ENCODE measurements around the gene KATNB1. TPM values are rescaled to one million over a fixed set of nuclear protein-coding genes. Genes with fewer than 3 reads are reported as not detected.
"Not testable (repeated sequence)": the region's sequence is repeated elsewhere in the genome, so short reads cannot be mapped to it uniquely, and the experiment has no call there.

Gene KATNB1
- total RNA-seq, 1 experiment from 2014 or later, result 19.8 TPM

DNA sequence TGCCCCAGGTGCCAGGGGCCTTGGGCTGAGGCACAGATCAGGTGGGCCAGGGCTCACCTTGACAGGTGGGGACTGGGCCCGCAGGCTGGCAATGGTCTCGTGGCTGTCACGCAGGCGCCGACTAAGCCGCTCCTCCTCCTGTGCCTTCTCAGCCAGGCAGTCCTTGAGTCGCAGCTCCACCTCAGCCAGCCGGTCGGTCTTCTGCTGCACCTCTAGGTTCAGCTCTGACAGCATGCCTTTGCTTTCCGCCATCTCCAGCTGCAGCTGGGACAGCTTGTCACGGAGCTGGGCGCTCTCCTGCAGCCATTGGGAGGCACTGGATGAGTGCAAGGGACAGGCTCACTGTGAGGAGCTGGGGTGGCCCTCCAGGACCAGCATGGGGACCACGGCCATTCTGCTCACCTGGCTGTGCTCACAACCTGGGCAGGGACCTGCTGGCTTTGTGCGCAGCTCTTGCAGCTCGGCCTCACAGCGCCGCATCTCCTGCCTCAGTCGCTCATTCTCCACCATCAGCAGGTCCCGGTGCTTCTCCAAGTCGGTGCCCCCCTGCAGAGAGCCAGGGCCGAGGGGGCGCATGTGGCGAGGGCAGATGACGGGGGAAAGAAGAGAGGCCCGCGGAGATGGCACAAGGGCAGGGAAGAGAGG, 35.7 kb downstream of the KATNB1 start:
- DNase-seq (ENCODE audit: low read depth), result no peak

DNA sequence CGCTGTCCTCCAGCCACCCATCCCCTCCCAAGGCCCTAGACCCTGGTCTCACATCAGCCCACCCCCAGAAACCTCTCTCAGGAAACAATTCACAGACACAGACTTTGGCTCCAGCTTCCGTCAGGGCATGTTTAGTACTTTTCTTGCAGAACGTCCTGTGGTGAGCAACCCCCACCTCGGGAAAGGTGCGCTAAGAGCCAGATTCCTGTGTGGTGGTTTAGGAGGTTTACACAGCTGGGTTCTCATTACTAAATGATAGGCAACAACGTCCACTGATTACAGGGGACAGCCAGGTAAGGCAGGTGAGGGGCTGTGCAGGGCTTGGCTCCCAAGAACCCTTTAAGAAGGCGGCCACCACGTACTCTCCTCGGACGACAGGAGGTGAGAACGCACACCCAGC, 37.4 kb downstream of the KATNB1 start:
- DNase-seq (ENCODE audit: low read depth), result no peak

DNA sequence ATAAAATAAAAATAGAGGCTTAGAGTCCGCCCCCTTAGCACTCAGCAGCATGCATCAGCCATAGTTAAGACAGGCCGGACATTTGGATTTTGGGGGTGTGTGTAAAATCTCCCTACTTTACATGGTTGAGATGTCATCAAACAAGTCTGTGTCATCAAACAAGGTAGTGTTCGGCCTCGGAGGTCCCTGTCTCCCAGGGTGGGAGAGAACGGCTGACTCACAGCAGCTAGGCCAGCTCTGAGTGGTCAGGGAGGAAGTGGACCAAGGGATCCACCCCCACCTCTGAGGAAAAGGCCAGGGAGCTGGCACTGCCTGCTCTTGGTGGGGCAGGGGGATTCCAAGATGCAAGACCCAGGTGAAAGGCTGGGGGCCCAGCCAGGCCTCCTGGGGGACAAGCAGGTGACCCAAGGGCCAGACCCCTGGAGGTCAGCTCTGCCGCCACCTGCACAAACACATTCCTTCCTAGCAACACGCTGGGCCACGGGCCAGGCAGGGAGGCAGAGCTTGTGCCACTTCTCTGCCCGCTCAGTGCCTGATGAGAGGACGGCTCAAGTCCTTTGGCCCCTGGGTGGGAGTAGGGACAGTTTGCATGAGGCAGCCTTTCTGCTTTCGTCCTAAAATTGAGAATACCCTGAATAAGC, 38.2 kb downstream of the KATNB1 start:
- DNase-seq (ENCODE audit: low read depth), result no peak

DNA sequence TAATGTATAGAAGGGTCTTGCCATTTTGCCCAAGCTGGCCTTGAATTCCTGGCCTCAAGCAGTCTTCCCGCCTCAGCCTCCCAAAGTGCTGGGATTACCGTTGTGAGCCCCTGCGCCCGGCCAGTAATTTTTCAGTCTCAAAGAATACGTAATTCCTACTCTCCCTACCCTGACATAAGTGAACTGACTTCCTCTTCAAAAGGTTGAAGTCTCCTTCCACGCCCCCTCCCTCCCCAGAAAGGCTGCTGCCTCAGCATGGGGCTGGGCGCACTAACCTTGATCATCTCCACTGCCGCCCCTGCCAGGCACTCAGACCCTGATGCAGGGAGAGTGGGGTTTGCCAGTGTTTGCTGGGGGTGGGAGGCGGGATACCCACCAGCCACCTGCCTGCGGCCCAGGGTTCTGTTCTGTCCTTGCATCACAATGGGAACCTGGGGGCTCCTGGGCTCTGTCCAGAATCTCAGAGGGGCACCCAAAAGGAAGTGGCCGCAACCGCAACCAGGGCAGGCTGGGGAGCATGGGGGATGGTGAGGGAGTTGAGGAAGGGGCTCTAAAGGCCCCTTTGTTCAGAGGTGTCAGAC, 39.2 kb downstream of the KATNB1 start:
- no peak for DNase-seq (ENCODE audit: low read depth)

DNA sequence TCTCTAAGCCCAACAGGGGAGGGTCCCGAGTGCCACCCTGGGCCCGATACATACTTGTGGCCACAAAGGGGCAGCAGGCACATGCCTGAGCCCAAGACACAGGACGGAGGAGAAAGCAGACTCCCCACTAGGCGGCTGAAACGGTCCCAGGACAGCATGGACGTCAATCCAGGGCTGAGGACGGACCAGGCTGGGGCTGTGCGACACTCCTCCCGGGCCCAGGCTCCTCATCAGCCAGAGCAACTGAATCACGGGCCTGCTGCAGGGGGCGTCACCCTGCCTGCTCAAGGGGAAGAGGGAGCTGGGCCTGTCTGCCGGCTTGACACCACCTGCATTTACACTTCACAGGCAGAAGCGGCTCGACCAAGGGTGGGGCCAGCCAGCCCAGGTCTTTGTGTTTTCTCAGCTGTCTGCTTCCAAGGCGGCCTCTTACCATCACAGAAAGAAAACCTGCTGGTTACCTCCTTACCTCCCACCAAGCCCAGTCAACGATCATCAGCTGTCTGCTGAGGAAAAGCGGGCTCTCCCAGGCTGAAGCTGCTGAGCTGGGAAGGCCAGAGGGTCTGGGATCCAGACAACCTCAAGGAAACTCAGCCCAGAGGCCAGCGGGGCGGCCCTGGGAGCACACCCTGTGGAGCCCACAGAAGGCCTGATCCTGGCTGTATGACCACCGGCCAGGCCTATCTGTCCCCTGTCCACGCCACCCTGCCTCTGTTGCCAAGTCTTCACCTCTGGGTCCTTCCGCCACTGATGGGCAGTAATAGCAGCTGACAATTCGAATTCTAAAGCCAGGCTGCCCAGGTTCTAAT, 40.3 kb downstream of the KATNB1 start:
- no peak for DNase-seq (ENCODE audit: low read depth)

DNA sequence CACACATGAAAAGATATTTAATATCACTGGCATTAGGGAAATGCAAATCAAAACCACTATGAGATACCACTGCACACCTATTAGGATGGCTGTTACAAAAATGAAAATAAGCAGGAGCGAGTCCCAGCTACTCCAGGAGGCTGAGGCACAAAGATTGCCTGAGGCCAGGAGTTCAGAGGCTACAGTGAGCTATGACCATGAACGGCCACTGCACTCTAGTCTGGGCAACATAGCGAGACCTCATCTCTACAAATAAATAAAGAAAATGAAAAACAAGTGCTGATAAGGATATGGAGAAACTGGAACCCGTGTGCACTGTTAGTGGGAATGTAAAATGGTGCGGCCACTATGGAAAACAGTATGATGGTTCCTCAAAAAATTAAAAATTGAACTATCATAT, 43.1 kb downstream of the KATNB1 start:
- DNase-seq (ENCODE audit: low read depth), result no peak

DNA sequence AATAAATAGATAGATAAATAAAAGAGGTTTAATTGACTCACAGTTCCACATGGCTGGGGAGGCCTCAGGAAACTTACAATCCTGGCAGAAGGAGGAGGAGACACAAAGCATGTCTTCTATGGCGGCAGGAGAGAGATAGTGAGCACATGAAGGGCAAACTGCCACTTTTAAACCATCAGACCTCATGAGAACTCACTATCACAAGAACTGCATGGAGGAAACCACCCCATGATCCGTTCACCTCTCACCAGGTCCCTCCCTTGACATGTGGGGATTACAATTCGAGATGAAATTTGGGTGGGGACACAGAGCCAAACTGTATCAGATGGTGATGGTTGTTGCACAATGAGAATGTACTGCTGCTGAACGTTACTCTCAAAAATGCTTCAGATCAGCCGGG, 44.3 kb downstream of the KATNB1 start:
- not testable (repeated sequence) for DNase-seq (ENCODE audit: low read depth)

DNA sequence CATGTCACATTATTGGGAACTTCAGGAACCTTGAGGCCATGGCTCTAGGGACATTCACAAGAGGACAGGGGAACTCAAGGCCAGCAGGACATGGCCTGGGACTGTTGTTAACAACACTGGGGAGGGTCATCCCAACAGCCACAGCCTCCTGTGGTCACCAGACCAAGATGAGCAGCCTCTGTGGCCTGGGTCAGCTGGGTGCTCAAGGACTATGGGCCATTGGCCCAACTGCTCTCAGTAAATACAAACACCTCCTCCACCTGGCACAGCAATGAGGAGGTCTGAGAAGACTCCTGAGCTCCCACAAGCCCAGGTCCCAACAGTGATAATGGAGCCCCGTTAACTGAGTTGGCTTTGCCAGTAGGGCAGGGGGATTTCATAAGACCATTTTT, 45.8 kb downstream of the KATNB1 start:
- DNase-seq (ENCODE audit: low read depth), result no peak

DNA sequence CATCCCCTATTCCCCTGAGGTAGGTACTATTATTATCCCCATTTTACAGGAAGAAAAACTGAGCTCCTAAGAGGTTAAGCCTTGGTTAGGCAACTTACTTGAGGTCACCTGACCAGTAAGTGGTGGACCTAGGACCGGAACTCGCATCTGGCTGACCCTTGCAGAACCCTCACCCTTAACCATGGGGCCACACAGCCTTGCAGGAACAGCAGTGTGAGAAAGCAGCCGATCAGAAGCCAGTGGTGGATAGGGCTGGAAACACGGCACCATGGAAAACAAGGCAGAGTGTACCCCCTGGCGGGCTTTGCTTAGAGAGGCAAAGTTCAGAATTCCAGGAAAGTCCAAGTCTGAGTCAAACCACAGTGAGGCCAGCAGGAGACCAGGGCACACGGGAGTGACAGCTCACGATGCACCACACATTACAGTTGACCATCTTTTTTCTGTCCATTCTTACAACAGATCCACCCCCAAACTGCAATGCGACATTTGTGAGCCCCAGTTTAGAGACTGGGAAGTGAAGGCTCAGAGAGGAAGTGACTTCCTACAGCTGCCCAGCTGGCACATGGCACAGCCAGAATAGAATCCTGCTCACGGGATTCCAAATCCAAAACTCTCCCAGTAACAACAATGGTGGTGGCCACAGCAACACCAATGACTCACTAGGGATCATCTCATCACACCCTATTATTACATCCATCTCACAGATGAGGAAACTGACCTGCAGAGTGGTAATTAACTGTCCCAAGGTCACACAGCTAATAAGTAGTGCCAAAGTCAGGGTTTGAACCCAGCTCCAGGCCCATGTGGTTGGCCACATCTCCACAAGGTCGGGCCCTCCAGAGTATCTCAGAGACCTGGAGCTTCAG, 46.4 kb downstream of the KATNB1 start:
- peak; percentile 79 for DNase-seq (ENCODE audit: low read depth)

DNA sequence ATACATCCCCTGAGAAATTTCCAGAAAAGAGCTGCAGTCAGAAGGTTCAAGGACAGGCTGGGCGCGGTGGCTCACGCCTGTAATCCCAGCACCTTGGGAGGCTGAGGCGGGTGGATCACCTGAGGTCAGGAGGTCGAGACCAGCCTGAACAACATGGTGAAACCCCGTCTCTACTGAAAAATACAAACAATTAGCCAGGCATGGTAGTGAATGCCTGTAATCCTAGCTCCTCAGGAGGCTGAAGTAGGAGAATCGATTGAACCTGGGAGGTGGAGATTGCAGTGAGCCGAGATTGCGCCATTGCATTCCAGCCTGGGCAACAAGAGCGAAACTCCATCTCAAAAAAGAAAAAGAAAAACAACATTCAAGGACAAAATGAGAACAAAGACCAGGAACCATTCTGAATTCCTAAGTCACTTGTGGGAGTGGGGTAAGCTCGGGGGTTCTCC, 47.1 kb downstream of the KATNB1 start:
- not testable (repeated sequence) for DNase-seq (ENCODE audit: low read depth)

DNA sequence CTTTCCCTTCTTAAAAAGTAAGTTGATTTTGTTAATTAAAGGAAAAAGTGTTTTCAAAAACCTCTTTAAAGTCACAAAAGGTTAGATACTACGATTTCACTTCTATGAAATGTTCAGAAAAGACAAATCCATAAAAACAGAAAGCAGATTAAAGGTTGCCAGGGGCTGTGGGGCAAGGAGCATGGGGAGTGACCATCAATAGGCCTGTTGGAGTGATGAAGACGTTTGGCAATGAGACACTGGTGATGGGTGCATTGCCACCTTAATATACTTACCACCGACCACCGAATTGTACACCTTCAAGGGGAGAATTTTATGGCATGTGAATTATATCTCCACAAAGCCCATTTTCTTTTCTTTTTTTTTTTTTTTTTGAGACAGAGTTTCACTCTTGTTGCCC, 47.5 kb downstream of the KATNB1 start:
- no peak for DNase-seq (ENCODE audit: low read depth)

DNA sequence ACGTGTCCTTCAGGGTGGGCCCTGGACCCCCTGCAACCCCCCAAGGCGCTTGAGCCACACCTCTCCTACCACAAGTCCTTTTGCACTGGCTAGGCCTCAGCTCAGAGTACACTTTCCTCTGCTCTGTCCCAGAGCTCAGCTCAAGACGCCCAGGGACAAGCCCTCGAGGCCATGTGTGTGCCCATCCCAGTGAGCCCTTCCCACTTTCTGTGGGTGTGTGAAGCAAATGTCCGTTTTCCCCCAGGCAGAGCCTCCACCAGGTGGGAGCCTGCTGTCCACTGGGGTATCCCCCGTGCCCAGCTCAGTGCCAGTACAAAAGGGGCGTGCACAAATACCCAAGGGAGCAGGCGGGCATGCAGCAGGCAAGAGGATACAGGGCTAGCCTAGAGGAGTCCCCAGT, 48.3 kb downstream of the KATNB1 start:
- no peak for DNase-seq (ENCODE audit: low read depth)

DNA sequence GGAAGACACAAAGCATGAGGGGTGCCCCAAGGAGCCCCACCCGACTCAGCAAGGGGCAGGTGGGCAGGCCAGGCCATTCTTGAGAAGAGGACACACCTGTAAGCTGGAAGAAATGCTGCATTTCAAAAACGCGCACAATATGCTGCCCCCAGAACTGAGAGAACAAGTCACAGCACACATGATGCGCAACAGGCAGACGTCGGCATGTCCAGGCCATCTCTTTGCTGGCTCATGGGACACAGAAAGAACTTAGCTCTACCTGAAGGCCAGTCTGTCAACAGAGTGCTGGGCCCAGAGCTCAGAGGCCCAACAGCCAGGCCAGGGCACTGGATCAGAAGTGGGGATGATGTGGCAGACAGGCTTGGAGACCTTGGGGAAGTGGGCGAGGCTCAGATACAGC, 48.8 kb downstream of the KATNB1 start:
- no peak for DNase-seq (ENCODE audit: low read depth)

DNA sequence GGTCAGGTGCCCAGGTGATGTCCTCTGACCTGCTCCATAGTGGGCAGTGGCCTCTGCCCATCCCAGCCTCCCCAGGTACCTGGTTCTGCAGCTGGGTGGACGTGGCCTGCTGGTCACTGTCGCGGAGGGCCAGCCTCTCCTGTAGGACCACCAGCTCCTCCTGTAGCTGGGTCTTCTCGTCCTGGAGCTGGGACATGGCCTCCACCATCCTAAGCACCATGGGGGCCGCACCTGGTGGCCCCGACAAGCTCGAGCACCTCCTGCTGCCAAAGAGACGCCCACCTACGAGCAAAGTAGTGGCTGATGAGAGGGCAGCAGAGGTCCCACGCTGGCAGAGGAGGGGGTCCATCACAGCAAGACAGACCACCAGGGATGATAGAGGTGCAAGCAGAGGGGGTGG, 49.8 kb downstream of the KATNB1 start:
- no peak for DNase-seq (ENCODE audit: low read depth)

DNA sequence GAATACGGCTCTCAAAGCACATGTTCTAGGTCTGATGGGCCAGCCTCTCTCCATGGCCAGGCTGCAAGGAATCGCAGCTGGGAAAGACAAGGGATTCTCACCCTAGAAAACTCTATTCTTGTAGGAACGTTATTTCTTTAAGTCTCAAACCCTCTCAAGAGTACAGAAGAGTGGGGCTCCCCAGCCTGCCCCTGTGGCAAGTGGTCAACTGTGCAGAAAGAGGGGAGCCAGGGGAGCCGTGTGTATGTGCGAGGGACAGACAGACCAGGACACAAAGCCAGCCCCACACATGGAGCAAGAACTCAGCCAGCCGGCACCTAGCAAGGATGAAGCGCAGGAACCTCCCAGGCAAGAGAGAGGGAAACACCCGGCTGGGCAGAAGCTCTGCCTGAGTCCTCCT, 50.4 kb downstream of the KATNB1 start:
- DNase-seq (ENCODE audit: low read depth), result no peak

DNA sequence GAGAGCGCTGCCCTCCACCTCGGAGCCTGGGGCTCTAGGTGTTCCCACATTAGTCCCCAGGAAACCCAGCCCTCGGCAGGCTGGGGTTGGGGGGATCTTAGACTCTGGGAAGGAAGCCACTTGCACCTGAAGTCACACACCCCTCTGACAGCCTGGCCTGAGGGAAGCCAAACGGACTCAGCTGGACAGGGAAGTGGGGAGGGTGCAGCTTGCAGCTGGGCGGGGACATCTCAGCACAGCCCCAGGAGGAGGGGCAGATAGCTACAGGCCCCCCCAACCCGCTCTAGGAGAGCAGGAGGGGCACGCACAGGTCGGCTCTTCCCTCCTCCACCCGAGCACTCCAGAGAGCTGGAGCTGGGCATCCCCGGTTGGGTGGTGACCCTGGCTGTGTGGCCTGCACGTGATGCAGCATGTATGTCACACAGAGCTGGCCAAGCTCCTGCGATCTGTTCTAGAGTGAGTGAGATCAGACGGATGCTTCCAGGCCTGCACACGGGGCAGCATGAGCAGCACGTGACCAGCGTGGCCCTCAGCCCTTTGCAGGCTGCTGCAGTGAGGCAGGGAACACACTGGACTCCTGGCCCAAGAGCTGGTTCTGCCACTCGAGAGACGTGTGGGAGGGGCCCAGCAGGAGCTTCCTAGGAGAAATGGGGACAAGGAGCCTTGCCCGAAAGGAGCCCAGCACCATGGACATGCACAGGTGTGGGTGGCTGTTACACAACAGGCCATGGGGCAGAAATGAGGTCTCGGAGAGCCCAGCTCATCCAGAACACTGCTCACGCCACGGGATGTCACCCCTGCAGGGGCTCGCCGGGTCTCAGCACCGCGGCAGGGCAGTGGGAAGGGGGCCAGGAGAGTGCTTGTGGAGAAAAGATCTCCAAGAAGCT, 51.3 kb downstream of the KATNB1 start:
- no peak for DNase-seq (ENCODE audit: low read depth)

DNA sequence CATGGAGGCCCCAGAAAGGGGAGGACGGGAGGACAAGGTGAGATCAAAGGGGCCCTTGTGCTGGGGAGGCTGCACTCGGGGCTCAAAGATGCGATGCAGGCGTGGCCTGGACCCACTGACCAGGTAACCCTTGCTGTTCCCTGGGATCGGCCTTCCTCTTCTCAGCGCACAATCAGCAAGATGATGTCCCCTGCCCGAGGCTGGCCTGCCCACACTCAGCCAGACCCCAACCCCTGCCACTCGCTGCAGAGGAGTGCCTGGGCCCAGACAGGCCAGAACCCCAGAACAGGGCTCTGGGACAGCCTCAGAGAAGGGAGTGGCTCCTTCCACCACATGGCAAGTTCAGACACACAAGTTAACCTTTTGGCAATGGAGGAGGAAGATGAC, 51.9 kb downstream of the KATNB1 start:
- DNase-seq (ENCODE audit: low read depth), result no peak

DNA sequence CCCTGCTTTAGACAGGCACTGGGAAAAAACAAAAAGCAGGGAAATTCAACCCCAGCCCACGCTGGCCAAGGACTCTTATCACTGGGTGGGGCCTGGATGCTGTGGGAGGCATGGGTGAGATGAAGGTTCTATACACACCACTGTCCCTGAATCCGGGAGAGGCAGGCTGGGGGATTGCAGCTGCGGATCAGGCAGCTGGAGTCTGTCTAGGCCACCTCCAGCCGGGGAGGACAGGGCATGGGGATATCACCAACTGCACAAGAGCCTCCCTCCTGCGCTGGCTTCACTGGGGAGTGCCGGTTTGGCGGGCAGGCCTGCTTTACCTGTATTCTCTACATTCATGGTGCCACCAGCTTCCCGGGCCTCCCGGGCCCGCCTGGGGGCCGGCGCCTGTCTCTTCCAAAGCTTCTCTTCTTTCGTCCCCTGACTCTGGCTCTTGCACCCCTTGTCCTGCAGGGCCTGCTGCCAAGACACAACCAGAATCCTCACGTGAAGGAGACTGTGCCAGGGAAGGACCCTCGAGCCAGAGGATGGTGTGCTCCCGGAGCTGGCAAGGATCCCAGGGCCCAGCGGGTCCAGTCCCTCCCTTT, 52.8 kb downstream of the KATNB1 start:
- DNase-seq (ENCODE audit: low read depth), result no peak

DNA sequence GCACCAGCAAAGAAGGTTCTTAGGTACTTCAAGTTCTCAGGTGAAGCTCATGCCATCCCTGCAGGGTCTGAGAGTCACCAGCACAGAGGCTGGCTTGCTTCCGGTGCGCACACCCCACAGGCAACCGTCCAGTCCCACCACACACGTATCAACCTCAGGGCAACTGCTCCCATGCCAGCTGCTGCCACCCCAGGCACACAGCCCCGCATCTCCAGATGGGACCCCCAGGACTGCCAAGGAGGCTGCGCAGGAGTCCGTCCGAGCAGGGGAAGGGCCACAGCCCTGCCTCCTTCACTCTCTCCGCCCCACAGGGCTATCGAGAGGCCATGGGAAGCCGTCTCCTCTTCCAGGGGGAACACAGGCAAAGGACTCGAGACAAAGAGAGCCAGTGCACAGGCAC, 53.4 kb downstream of the KATNB1 start:
- DNase-seq (ENCODE audit: low read depth), result no peak

DNA sequence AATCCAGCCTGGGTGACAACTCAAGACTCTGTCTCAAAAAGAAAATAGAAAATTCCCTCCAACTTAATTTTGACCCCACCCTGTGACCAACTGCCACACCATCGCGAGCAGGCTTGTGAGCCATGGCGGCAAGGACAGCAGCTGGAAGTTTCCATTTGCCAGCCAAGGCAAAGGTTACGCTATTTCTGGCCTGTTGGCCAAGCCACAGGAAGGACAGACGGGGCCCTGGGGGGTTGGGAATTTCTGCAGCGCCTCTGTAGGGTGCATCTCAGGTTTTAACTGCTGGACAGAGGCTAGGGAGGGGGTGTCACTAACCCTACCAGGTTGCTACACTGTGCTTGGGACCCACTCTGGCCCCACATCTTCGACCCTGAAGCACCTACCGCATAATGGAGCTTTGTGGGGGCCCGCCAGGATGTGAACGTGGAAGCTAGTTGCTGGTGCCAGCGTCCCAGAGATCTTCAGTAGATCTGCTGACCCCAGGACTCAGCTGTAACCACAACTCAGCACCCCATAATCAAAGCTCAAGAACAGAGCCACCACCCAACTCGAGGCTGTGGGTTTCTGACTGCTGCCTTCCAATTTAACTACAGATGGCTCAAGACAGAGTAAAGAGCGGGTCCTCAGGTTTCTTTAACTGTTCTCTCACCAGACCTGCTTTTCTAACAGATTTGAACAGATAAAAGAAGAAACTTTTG, 55.8 kb downstream of the KATNB1 start:
- DNase-seq (ENCODE audit: low read depth), result peak; percentile 84

Measured in RPMI7951 (cell line).